GM12864 (cell line): ENCODE data around the gene NHSL2.

Source experiments
- DNase-seq: peaks from one replicate; pipeline ENCODE4 v3.0.0-alpha.2; 2011; ENCODE audit warnings: low read depth
- H3K4me3 ChIP-seq: 2 replicates; pipeline ENCODE4 v1.5.1; 2011; ENCODE audit warnings: mild to moderate bottlenecking, low read depth, low read length, control low read depth
- CTCF ChIP-seq: IDR thresholded peaks from 2 replicates; pipeline ENCODE4 v1.5.1; 2011; ENCODE audit warnings: low read depth, mild to moderate bottlenecking, moderate library complexity, low read length, control low read depth, inconsistent platforms; ENCODE audit errors: missing control alignments

Gene NHSL2

GRCh38 chrX:72016881-72017783, 106.5 kb downstream of the NHSL2 start:
- H3K4me3 ChIP-seq: no peak overlapping the region
- no peak for TF ChIP-seq CTCF
- DNase-seq: no peak

GRCh38 chrX:72018277-72019112, 107.8 kb downstream of the NHSL2 start:
- no peak overlapping the region for H3K4me3 ChIP-seq
- peak; percentile 59 for TF ChIP-seq CTCF
- DNase-seq: no peak

GRCh38 chrX:72019487-72019886, 108.8 kb downstream of the NHSL2 start:
- DNase-seq: no peak
- TF ChIP-seq CTCF: no peak
- no peak overlapping the region for H3K4me3 ChIP-seq

- no peak overlapping the region for H3K4me3 ChIP-seq
- no peak for TF ChIP-seq CTCF
- DNase-seq: no peak
Measured at GRCh38 chrX:72020204-72020603, 109.6 kb downstream of the NHSL2 start.

GRCh38 chrX:72020788-72021187, 110.1 kb downstream of the NHSL2 start:
- H3K4me3 ChIP-seq: no peak overlapping the region
- DNase-seq: peak; percentile 29
- TF ChIP-seq CTCF: no peak

GRCh38 chrX:72021975-72022374, 111.3 kb downstream of the NHSL2 start:
- H3K4me3 ChIP-seq: no peak overlapping the region
- peak; percentile 57 for TF ChIP-seq CTCF
- DNase-seq: no peak
